ENCODE results near the gene MEIS1.

MEIS1 gene

GRCh38 chr2:66508484-66509071 is 73.7 kb downstream of the MEIS1 start:
- DNase-seq (ENCODE audit: low read depth): no peak

GRCh38 chr2:66509326-66509811 is 74.4 kb downstream of the MEIS1 start:
- no peak for DNase-seq (ENCODE audit: low read depth)

- DNase-seq (ENCODE audit: low read depth): no peak
Observed at GRCh38 chr2:66512626-66513025, 77.7 kb downstream of the MEIS1 start.

GRCh38 chr2:66515743-66516142 is 80.8 kb downstream of the MEIS1 start:
- DNase-seq (ENCODE audit: low read depth): no peak

GRCh38 chr2:66516499-66516898 is 81.6 kb downstream of the MEIS1 start:
- DNase-seq (ENCODE audit: low read depth): no peak

- DNase-seq (ENCODE audit: low read depth): no peak
Observed at GRCh38 chr2:66517772-66518171, 82.8 kb downstream of the MEIS1 start.

GRCh38 chr2:66519264-66519843 is 84.4 kb downstream of the MEIS1 start:
- no peak for DNase-seq (ENCODE audit: low read depth)

- no peak for DNase-seq (ENCODE audit: low read depth)
Observed at GRCh38 chr2:66521291-66521922, 86.5 kb downstream of the MEIS1 start.

GRCh38 chr2:66522611-66523376 is 87.9 kb downstream of the MEIS1 start:
- no peak for DNase-seq (ENCODE audit: low read depth)

GRCh38 chr2:66523377-66523969 is 88.5 kb downstream of the MEIS1 start:
- DNase-seq (ENCODE audit: low read depth): no peak

GRCh38 chr2:66523990-66524389 is 89.1 kb downstream of the MEIS1 start:
- no peak for DNase-seq (ENCODE audit: low read depth)

GRCh38 chr2:66525606-66526005 is 90.7 kb downstream of the MEIS1 start:
- no peak for DNase-seq (ENCODE audit: low read depth)

- DNase-seq (ENCODE audit: low read depth): no peak
Observed at GRCh38 chr2:66526180-66526579, 91.3 kb downstream of the MEIS1 start.

- no peak for DNase-seq (ENCODE audit: low read depth)
Observed at GRCh38 chr2:66528974-66529724, 94.2 kb downstream of the MEIS1 start.

- no peak for DNase-seq (ENCODE audit: low read depth)
Observed at GRCh38 chr2:66530651-66531050, 95.7 kb downstream of the MEIS1 start.

- no peak for DNase-seq (ENCODE audit: low read depth)
Observed at GRCh38 chr2:66531155-66531554, 96.2 kb downstream of the MEIS1 start.

- no peak for DNase-seq (ENCODE audit: low read depth)
Observed at GRCh38 chr2:66531567-66531966, 96.6 kb downstream of the MEIS1 start.

GRCh38 chr2:66532972-66533868 is 98.3 kb downstream of the MEIS1 start:
- no peak for DNase-seq (ENCODE audit: low read depth)

- DNase-seq (ENCODE audit: low read depth): no peak
Observed at GRCh38 chr2:66534461-66534860, 99.5 kb downstream of the MEIS1 start.

- DNase-seq (ENCODE audit: low read depth): no peak
Observed at GRCh38 chr2:66535574-66536289, 100.8 kb downstream of the MEIS1 start.
